ENCODE data around the gene EHMT1.

DNA sequence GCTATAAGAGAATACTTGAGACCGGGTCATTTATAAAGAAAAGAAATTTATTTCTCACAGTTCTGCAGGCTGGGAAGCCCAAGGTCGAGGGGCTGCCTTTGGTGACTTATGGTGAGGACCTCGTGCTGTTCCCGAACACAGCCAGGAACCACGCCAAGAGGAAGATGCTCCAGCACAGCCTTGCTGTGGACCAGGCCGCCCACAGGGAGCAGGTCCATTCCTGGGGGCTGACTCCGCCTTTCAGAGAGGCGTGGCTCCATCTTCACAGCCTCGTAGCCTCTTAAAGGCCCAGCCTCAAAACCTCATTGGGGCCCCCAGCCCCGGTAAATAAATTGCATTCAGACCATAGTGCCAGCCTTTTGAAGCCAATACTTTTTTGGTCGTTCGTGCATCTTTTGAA, 165.2 kb downstream of the EHMT1 start:
- TF ChIP-seq EZH2 (IDR thresholded peaks at IDR 0.05): no peak
- no peak for TF ChIP-seq POLR2AphosphoS5 (IDR thresholded peaks at IDR 0.05; ENCODE audit: borderline replicate concordance, low read depth, low read length)
